ENCODE results near the gene FAM83G. TPM values are rescaled to one million over a fixed set of nuclear protein-coding genes. Genes with fewer than 3 reads are reported as not detected.

FAM83G gene
- total RNA-seq, 1 donor from 2014 or later, result 36.1 TPM

GRCh38 chr17:18987862-18988545, 16.6 kb downstream of the FAM83G start:
- H3K36me3 ChIP-seq, result no peaks in the 10 kb centered on the region
- peaks cover 59% of the 10 kb centered on the region for H3K4me1 ChIP-seq
- no peaks in the 10 kb centered on the region for H3K27me3 ChIP-seq
- no peak for TF ChIP-seq POLR2AphosphoS5 (IDR thresholded peaks at IDR 0.05; ENCODE audit: insufficient read depth in 1 of 2, low read depth in 1 of 2)
- no peak for TF ChIP-seq POLR2A (IDR thresholded peaks at IDR 0.05)
- no peak for TF ChIP-seq CTCF (IDR thresholded peaks at IDR 0.05)
- H3K27ac ChIP-seq, result no peak overlapping the region
- intact Hi-C loops (cut with DNase I), result no loop called here
- no peak for DNase-seq (ENCODE audit: extremely low spot score in 2 of 2)
- H3K4me3 ChIP-seq, result no peak overlapping the region
- no peaks in the 10 kb centered on the region for H3K9me3 ChIP-seq

- Histone ChIP-seq H3K27ac (no peak overlapping the region), H3K36me3 (no peaks in the 10 kb centered on the region), H3K4me1 (peaks cover 59% of the 10 kb centered on the region), H3K27me3 (no peaks in the 10 kb centered on the region), H3K4me3 (no peak overlapping the region), H3K9me3 (no peaks in the 10 kb centered on the region)
- TF ChIP-seq POLR2A (IDR thresholded peaks at IDR 0.05) (no peak), POLR2AphosphoS5 (IDR thresholded peaks at IDR 0.05; ENCODE audit: insufficient read depth in 1 of 2, low read depth in 1 of 2) (no peak), CTCF (IDR thresholded peaks at IDR 0.05) (no peak)
- DNase-seq (ENCODE audit: extremely low spot score in 2 of 2), result no peak
- intact Hi-C loops (cut with DNase I), result no loop called here
Observed at GRCh38 chr17:18987230-18987610, 17.3 kb downstream of the FAM83G start.

GRCh38 chr17:18986541-18987229, 17.9 kb downstream of the FAM83G start:
- intact Hi-C loops (cut with DNase I), result no loop called here

GRCh38 chr17:18985475-18985874, 19.1 kb downstream of the FAM83G start:
- intact Hi-C loops (cut with DNase I), result no loop called here
- DNase-seq (ENCODE audit: extremely low spot score in 2 of 2), result no peak
- H3K4me3 ChIP-seq, result no peak overlapping the region
- H3K27me3 ChIP-seq, result no peaks in the 10 kb centered on the region
- peaks cover 52% of the 10 kb centered on the region for H3K4me1 ChIP-seq
- TF ChIP-seq CTCF (IDR thresholded peaks at IDR 0.05) (no peak), POLR2AphosphoS5 (IDR thresholded peaks at IDR 0.05; ENCODE audit: insufficient read depth in 1 of 2, low read depth in 1 of 2) (no peak), POLR2A (IDR thresholded peaks at IDR 0.05) (no peak)
- H3K9me3 ChIP-seq, result no peaks in the 10 kb centered on the region
- H3K27ac ChIP-seq, result no peak overlapping the region
- no peaks in the 10 kb centered on the region for H3K36me3 ChIP-seq

More at GRCh38 chr17:18986541-18987229, 17.9 kb downstream of the FAM83G start:
- no peak for DNase-seq (ENCODE audit: extremely low spot score in 2 of 2)
- no peaks in the 10 kb centered on the region for H3K9me3 ChIP-seq
- no peak overlapping the region for H3K27ac ChIP-seq
- H3K27me3 ChIP-seq, result no peaks in the 10 kb centered on the region
- peaks cover 59% of the 10 kb centered on the region for H3K4me1 ChIP-seq
- no peaks in the 10 kb centered on the region for H3K36me3 ChIP-seq
- H3K4me3 ChIP-seq, result no peak overlapping the region
- TF ChIP-seq POLR2AphosphoS5 (IDR thresholded peaks at IDR 0.05; ENCODE audit: insufficient read depth in 1 of 2, low read depth in 1 of 2), result no peak
- TF ChIP-seq POLR2A (IDR thresholded peaks at IDR 0.05), result no peak
- TF ChIP-seq CTCF (IDR thresholded peaks at IDR 0.05), result no peak
